ENCODE results near the gene GAK. TPM values are rescaled to one million over a fixed set of nuclear protein-coding genes. Genes with fewer than 3 reads are reported as not detected.

GAK gene
- total RNA-seq, 1 experiment from 2014 or later: 86.6 TPM

GRCh38 chr4:909131-909571, 23.0 kb downstream of the GAK start:
- ChIA-PET POLR2A (no interaction called here), CTCF (no interaction called here)
- Histone ChIP-seq H3K27me3 (ENCODE audit: control insufficient read depth, insufficient read depth, low read length) (no peaks in the 10 kb centered on the region), H3K9me3 (ENCODE audit: control insufficient read depth, insufficient read depth, low read depth, low read length) (no peaks in the 10 kb centered on the region), H3K27ac (ENCODE audit: low read length) (no peak overlapping the region), H3K36me3 (ENCODE audit: control insufficient read depth, insufficient read depth, low read length) (0 out of 2 replicates have a peak, but pooled peaks cover 2% of the 10 kb centered on the region), H3K4me3 (ENCODE audit: low read depth in 2 of 2, low read length in 2 of 2) (no peak overlapping the region), H3K4me1 (ENCODE audit: control insufficient read depth, insufficient read depth, low read length) (no peaks in the 10 kb centered on the region)
- no peak for DNase-seq (ENCODE audit: low read depth, low spot score)
- BruUV-seq (replicated peaks): no TSS peak
- in situ Hi-C loops (cut with HindIII; ENCODE audit: low pct_unique_long_range_greater_than_20kb, low sequenced_read_pairs) (no loop called here), intact Hi-C loops (cut with micrococcal nuclease; ENCODE audit: unreplicated experiment) (no loop called here)
- ATAC-seq: no peak
- TF ChIP-seq CTCF (IDR thresholded peaks at IDR 0.05) (no peak), SIN3A (IDR thresholded peaks at IDR 0.05; ENCODE audit: borderline replicate concordance, insufficient read depth, low read depth, low read length) (no peak), REST (IDR thresholded peaks at IDR 0.05; ENCODE audit: insufficient read depth in 1 of 2, low read depth in 2 of 2, low read length in 1 of 2) (no peak), POLR2AphosphoS5 (IDR thresholded peaks at IDR 0.05; ENCODE audit: low read depth, low read length) (no peak), TCF7L2 (IDR thresholded peaks at IDR 0.05; ENCODE audit: low read depth, low read length) (no peak)

- H3K4me1 ChIP-seq (ENCODE audit: control insufficient read depth, insufficient read depth, low read length): no peaks in the 10 kb centered on the region
- DNase-seq (ENCODE audit: low read depth, low spot score): no peak
- H3K4me3 ChIP-seq (ENCODE audit: low read depth in 2 of 2, low read length in 2 of 2): no peak overlapping the region
- no TSS peak for BruUV-seq (replicated peaks)
- ChIA-PET CTCF (no interaction called here), POLR2A (no interaction called here)
- H3K27ac ChIP-seq (ENCODE audit: low read length): no peak overlapping the region
- TF ChIP-seq CTCF (IDR thresholded peaks at IDR 0.05): no peak
- TF ChIP-seq TCF7L2 (IDR thresholded peaks at IDR 0.05; ENCODE audit: low read depth, low read length): no peak
- TF ChIP-seq REST (IDR thresholded peaks at IDR 0.05; ENCODE audit: insufficient read depth in 1 of 2, low read depth in 2 of 2, low read length in 1 of 2): no peak
- TF ChIP-seq SIN3A (IDR thresholded peaks at IDR 0.05; ENCODE audit: borderline replicate concordance, insufficient read depth, low read depth, low read length): no peak
- in situ Hi-C loops (cut with HindIII; ENCODE audit: low pct_unique_long_range_greater_than_20kb, low sequenced_read_pairs) (no loop called here), intact Hi-C loops (cut with micrococcal nuclease; ENCODE audit: unreplicated experiment) (no loop called here)
- no peaks in the 10 kb centered on the region for H3K9me3 ChIP-seq (ENCODE audit: control insufficient read depth, insufficient read depth, low read depth, low read length)
- no peak for ATAC-seq
- H3K27me3 ChIP-seq (ENCODE audit: control insufficient read depth, insufficient read depth, low read length): no peaks in the 10 kb centered on the region
- 0 out of 2 replicates have a peak, but pooled peaks cover 2% of the 10 kb centered on the region for H3K36me3 ChIP-seq (ENCODE audit: control insufficient read depth, insufficient read depth, low read length)
These were observed 24.3 kb downstream of the GAK start for GRCh38 chr4:907691-908425.

Data from Panc1 (cell line).